ENCODE results near the gene ALKBH5.
A peak's percentile ranks its signal among the peaks of the same experiment; 100 is the strongest.

DNA sequence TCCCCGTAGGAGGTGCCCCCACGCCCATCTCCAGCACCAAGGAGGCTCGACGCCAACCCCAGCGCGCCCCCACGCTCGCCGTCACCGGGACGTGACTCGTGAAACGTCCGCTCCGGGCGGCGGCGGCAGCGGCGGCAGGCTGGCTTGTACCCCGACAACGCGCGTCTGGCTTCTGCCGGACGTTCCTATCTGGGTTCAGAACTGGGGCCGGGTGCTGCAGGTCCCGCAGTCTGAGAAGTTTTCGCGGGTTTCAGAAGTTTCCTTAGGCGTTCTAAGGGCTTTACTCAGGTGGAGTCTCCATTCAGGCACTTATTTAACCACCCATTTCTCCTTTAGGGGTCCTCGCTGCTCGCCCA lies 672 bp upstream of the ALKBH5 start:
- TF ChIP-seq, protein P1, sequence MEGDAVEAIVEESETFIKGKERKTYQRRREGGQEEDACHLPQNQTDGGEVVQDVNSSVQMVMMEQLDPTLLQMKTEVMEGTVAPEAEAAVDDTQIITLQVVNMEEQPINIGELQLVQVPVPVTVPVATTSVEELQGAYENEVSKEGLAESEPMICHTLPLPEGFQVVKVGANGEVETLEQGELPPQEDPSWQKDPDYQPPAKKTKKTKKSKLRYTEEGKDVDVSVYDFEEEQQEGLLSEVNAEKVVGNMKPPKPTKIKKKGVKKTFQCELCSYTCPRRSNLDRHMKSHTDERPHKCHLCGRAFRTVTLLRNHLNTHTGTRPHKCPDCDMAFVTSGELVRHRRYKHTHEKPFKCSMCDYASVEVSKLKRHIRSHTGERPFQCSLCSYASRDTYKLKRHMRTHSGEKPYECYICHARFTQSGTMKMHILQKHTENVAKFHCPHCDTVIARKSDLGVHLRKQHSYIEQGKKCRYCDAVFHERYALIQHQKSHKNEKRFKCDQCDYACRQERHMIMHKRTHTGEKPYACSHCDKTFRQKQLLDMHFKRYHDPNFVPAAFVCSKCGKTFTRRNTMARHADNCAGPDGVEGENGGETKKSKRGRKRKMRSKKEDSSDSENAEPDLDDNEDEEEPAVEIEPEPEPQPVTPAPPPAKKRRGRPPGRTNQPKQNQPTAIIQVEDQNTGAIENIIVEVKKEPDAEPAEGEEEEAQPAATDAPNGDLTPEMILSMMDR (IDR thresholded peaks at IDR 0.05 in 2 of 3, conservative IDR thresholded peaks at IDR 0.05 in 1 of 3; ENCODE audit: control insufficient read depth in 2 of 3, extremely low read depth in 1 of 3, insufficient read depth in 1 of 3, low read depth in 3 of 3, low read length in 3 of 3): no peak
- TF ChIP-seq POLR2A (IDR thresholded peaks at IDR 0.05; ENCODE audit: low read depth, low read length): peak; percentile 87
- peak; percentile 45 for TF ChIP-seq CREB1 (IDR thresholded peaks at IDR 0.05; ENCODE audit: low read depth)
- TF ChIP-seq CBX5 (IDR thresholded peaks at IDR 0.05; ENCODE audit: low read depth): 0 out of 2 replicates have a peak, but pooled peaks have one; percentile 54
- TF ChIP-seq, protein P2, sequence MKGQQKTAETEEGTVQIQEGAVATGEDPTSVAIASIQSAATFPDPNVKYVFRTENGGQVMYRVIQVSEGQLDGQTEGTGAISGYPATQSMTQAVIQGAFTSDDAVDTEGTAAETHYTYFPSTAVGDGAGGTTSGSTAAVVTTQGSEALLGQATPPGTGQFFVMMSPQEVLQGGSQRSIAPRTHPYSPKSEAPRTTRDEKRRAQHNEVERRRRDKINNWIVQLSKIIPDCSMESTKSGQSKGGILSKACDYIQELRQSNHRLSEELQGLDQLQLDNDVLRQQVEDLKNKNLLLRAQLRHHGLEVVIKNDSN (IDR thresholded peaks at IDR 0.05; ENCODE audit: borderline replicate concordance, extremely low read length, insufficient read depth, low read depth, low read length): no peak
- peak; percentile 61; the same call in 1 of the 2 replicates for TF ChIP-seq TAF1 (IDR thresholded peaks at IDR 0.05; ENCODE audit: borderline replicate concordance, low read depth, low read length)

Measured in GM12878 (cell line).